H1 (cell line): ENCODE data around the gene TMUB2. TPM values are rescaled to one million over a fixed set of nuclear protein-coding genes. Genes with fewer than 3 reads are reported as not detected.

Source experiments
- CTCF ChIA-PET: fragments of 300-600 bp; sonication (Branson Sonifier 250); formaldehyde crosslinking; loops from one replicate; lab custom pipeline; 2021; ENCODE audit not compliant: partially characterized antibody; lab: Charles Lee
- POLR2A ChIA-PET: fragments of 300-600 bp; sonication (Branson Sonifier 250); formaldehyde crosslinking; loops from one replicate; lab custom pipeline; 2021; ENCODE audit warnings: inconsistent platforms; ENCODE audit not compliant: partially characterized antibody; lab: Charles Lee
- DNase-seq, 2 experiments: peaks; one replicate each; pipeline versions ENCODE4 v3.0.0 to v3.0.0-alpha.2; 2010 to 2022; ENCODE audit warnings: low spot score in 2 of 2, low read depth in 1 of 2, mixed read lengths in 1 of 2
- FAIRE-seq: peaks from 2 replicates; lab custom pipeline; 2011; peaks lifted over from hg19 to GRCh38; lab: Jason Lieb, UNC
- H2AFZ ChIP-seq: 2 replicates; pipeline ENCODE4 v1.8.1; 2012; ENCODE audit warnings: low read length, inconsistent platforms
- H2AK5ac ChIP-seq: 2 replicates; pipeline ENCODE4 v1.6.1; 2013; ENCODE audit warnings: low read depth, low read length
- H2BK120ac ChIP-seq: replicated peaks from 2 replicates; pipeline ENCODE3; 2013; ENCODE audit warnings: low read depth, low read length, inconsistent platforms
- H2BK12ac ChIP-seq: 2 replicates; pipeline ENCODE4 v1.6.1; 2013; ENCODE audit warnings: low read depth, low read length
- H2BK15ac ChIP-seq: 2 replicates; pipeline ENCODE4 v1.6.1; 2013; ENCODE audit warnings: low read length
- H2BK20ac ChIP-seq: 2 replicates; pipeline ENCODE4 v1.6.1; 2013; ENCODE audit warnings: low read length
- H2BK5ac ChIP-seq: 2 replicates; pipeline ENCODE4 v1.6.1; 2013; ENCODE audit warnings: low read depth, low read length
- H3K14ac ChIP-seq: 2 replicates; pipeline ENCODE4 v1.6.1; 2013; ENCODE audit warnings: inconsistent platforms; ENCODE audit not compliant: insufficient read length
- H3K18ac ChIP-seq: 2 replicates; pipeline ENCODE4 v1.6.1; 2013; ENCODE audit warnings: low read length; ENCODE audit errors: extremely low read depth
- H3K23ac ChIP-seq: 2 replicates; pipeline ENCODE4 v1.6.1; 2013; ENCODE audit warnings: inconsistent platforms; ENCODE audit not compliant: insufficient read length
- H3K23me2 ChIP-seq: 2 replicates; pipeline ENCODE4 v1.6.1; 2013; ENCODE audit warnings: low read depth, low read length
- H3K27ac ChIP-seq: 2 replicates; pipeline ENCODE4 v1.6.1; 2011; ENCODE audit warnings: low read depth, low read length, inconsistent platforms
- H3K27me3 ChIP-seq, 4 experiments: replicated peaks in 1 of 4; 1 replicate in 1 of 4; 2 replicates in 3 of 4; pipeline versions ENCODE4 v1.6.1 to v1.8.1; 2011 to 2013; ENCODE audit warnings: low read length in 3 of 4, mild to moderate bottlenecking in 3 of 4, inconsistent platforms in 2 of 4, mixed read lengths in 2 of 4, moderate library complexity in 1 of 4; ENCODE audit not compliant: control insufficient read depth in 3 of 4, insufficient read depth in 3 of 4; ENCODE audit errors: extremely low read depth in 1 of 4
- H3K36me3 ChIP-seq, 4 experiments: 2 replicates each; pipeline versions ENCODE4 v1.6.1 to v1.8.1; 2011 to 2013; ENCODE audit warnings: mild to moderate bottlenecking in 4 of 4, low read length in 3 of 4, moderate library complexity in 2 of 4, control low read depth in 1 of 4, inconsistent platforms in 1 of 4; ENCODE audit not compliant: insufficient read depth in 4 of 4, control insufficient read depth in 2 of 4
- H3K4ac ChIP-seq: replicated peaks from 2 replicates; pipeline ENCODE3; 2013; ENCODE audit warnings: low read length, low read depth, mixed read lengths, inconsistent platforms; ENCODE audit not compliant: insufficient read length
- H3K4me1 ChIP-seq, 4 experiments: replicated peaks in 1 of 4; 1 replicate in 1 of 4; 2 replicates in 3 of 4; pipeline versions ENCODE4 v1.6.1 to v1.8.1; 2011 to 2013; ENCODE audit warnings: low read length in 3 of 4, inconsistent platforms in 2 of 4, mixed read lengths in 1 of 4; ENCODE audit not compliant: insufficient read depth in 4 of 4, control insufficient read depth in 3 of 4
- H3K4me2 ChIP-seq, 2 experiments: 2 replicates each; pipeline versions ENCODE4 v1.6.1 to v1.8.1; 2011 to 2013; ENCODE audit warnings: low read depth in 2 of 2, low read length in 2 of 2, control low read depth in 1 of 2, inconsistent platforms in 1 of 2, mild to moderate bottlenecking in 1 of 2; ENCODE audit not compliant: insufficient read depth in 1 of 2
- H3K4me3 ChIP-seq, 4 experiments: fragments of 200-600, 300-600 bp in 1 of 4; sonication (generic), shearing (Covaris generic), sonication (Bioruptor Twin) in 1 of 4; 2 replicates each; pipeline versions ENCODE4 v1.5.1 to v1.8.1; 2011 to 2016; ENCODE audit warnings: low read length in 4 of 4, low read depth in 3 of 4, control low read depth in 2 of 4, inconsistent platforms in 2 of 4, mild to moderate bottlenecking in 2 of 4, mixed read lengths in 1 of 4, moderate library complexity in 1 of 4; ENCODE audit not compliant: insufficient read depth in 2 of 4; ENCODE audit errors: extremely low read depth in 1 of 4
- H3K56ac ChIP-seq: replicated peaks from 2 replicates; pipeline ENCODE3; 2013; ENCODE audit warnings: low read depth, mild to moderate bottlenecking, mixed read lengths, low read length, inconsistent platforms; ENCODE audit not compliant: insufficient read length
- H3K79me1 ChIP-seq: 2 replicates; pipeline ENCODE4 v1.6.1; 2013; ENCODE audit warnings: low read depth, low read length, control low read depth
- H3K79me2 ChIP-seq, 2 experiments: 2 replicates each; pipeline versions ENCODE4 v1.6.1 to v1.8.1; 2012 to 2013; ENCODE audit warnings: low read length in 2 of 2, mild to moderate bottlenecking in 2 of 2, inconsistent platforms in 1 of 2; ENCODE audit not compliant: insufficient read depth in 2 of 2, control insufficient read depth in 1 of 2
- H3K9ac ChIP-seq, 4 experiments: replicated peaks in 1 of 4; 1 replicate in 1 of 4; 2 replicates in 3 of 4; pipeline versions ENCODE4 v1.6.1 to v1.8.1; 2011 to 2013; ENCODE audit warnings: low read depth in 3 of 4, low read length in 3 of 4, control low read depth in 2 of 4, mild to moderate bottlenecking in 2 of 4, moderate library complexity in 2 of 4, inconsistent platforms in 1 of 4; ENCODE audit errors: extremely low read depth in 1 of 4
- H3K9me3 ChIP-seq, 2 experiments: 2 replicates each; pipeline versions ENCODE4 v1.6.1 to v1.8.1; 2012 to 2013; ENCODE audit warnings: mild to moderate bottlenecking in 2 of 2, moderate library complexity in 2 of 2, control low read depth in 1 of 2, inconsistent platforms in 1 of 2, low read depth in 1 of 2, low read length in 1 of 2, mixed read lengths in 1 of 2; ENCODE audit not compliant: insufficient read depth in 2 of 2
- H4K20me1 ChIP-seq, 2 experiments: replicated peaks in 1 of 2; 2 replicates each; pipeline versions ENCODE3 to v1.8.1; 2011 to 2013; ENCODE audit warnings: inconsistent platforms in 2 of 2, low read length in 2 of 2, mild to moderate bottlenecking in 1 of 2; ENCODE audit not compliant: insufficient read depth in 2 of 2, control insufficient read depth in 1 of 2
- H4K5ac ChIP-seq: 2 replicates; pipeline ENCODE4 v1.6.1; 2013; ENCODE audit warnings: low read length, low read depth, mixed read lengths, inconsistent platforms; ENCODE audit not compliant: insufficient read length
- H4K8ac ChIP-seq: 2 replicates; pipeline ENCODE4 v1.8.0; 2013; ENCODE audit warnings: mild to moderate bottlenecking, moderate library complexity, low read length, inconsistent platforms; ENCODE audit not compliant: insufficient read depth; ENCODE audit errors: extremely low read depth
- H4K91ac ChIP-seq: replicated peaks from 2 replicates; pipeline ENCODE3; 2013; ENCODE audit warnings: low read length, mixed read lengths, inconsistent platforms; ENCODE audit not compliant: insufficient read length
- BACH1 ChIP-seq: IDR thresholded peaks from 2 replicates; pipeline ENCODE4 v1.6.1; 2012; ENCODE audit warnings: low read length, improper control_type of control experiment
- CREB1 ChIP-seq: IDR thresholded peaks from 2 replicates; pipeline ENCODE4 v1.6.1; 2012; ENCODE audit warnings: inconsistent platforms
- EP300 ChIP-seq, 2 experiments: IDR thresholded peaks; 1 replicate in 1 of 2; 2 replicates in 1 of 2; pipeline ENCODE4 v1.6.1; 2011 to 2012; ENCODE audit warnings: low read depth in 2 of 2, low read length in 2 of 2, mild to moderate bottlenecking in 2 of 2, borderline replicate concordance in 1 of 2, inconsistent platforms in 1 of 2, moderate library complexity in 1 of 2
- FOSL1 ChIP-seq: IDR thresholded peaks from 2 replicates; pipeline ENCODE4 v1.6.1; 2011; ENCODE audit warnings: mild to moderate bottlenecking, low read depth, low read length, moderate library complexity; ENCODE audit not compliant: insufficient read depth
- GABPA ChIP-seq: IDR thresholded peaks from 2 replicates; pipeline ENCODE4 v1.6.1; 2011; ENCODE audit warnings: mild to moderate bottlenecking, low read length, moderate library complexity, borderline replicate concordance; ENCODE audit not compliant: insufficient read depth
- HDAC2 ChIP-seq, 2 experiments: fragments of 300-600 bp in 1 of 2; sonication (generic) in 1 of 2; IDR thresholded peaks; 2 replicates each; pipeline ENCODE4 v1.6.1; 2011 to 2012; ENCODE audit warnings: low read depth in 2 of 2, low read length in 2 of 2, mild to moderate bottlenecking in 2 of 2, moderate library complexity in 2 of 2, borderline replicate concordance in 1 of 2, inconsistent platforms in 1 of 2
- JUN ChIP-seq: IDR thresholded peaks from 2 replicates; pipeline ENCODE4 v1.6.1; 2011; ENCODE audit warnings: low read depth, mild to moderate bottlenecking, improper control_type of control experiment, low read length
- KDM1A ChIP-seq: fragments of 200-600, 300-600 bp; sonication (generic); IDR thresholded peaks from 2 replicates; pipeline ENCODE4 v1.7.1; 2016; ENCODE audit warnings: mild to moderate bottlenecking, low read length, borderline replicate concordance
- POLR2A ChIP-seq, 2 experiments: IDR thresholded peaks; 1 replicate in 1 of 2; 2 replicates in 1 of 2; pipeline ENCODE4 v1.6.1; 2011; ENCODE audit warnings: low read depth in 2 of 2, low read length in 2 of 2, mild to moderate bottlenecking in 2 of 2; ENCODE audit errors: control extremely low read depth in 1 of 2
- SIN3A ChIP-seq, 2 experiments: IDR thresholded peaks in 1 of 2; conservative IDR thresholded peaks in 1 of 2; 2 replicates each; pipeline ENCODE4 v1.6.1; 2011 to 2012; ENCODE audit warnings: low read length in 2 of 2, improper control_type of control experiment in 1 of 2, low read depth in 1 of 2, mild to moderate bottlenecking in 1 of 2
- SIRT6 ChIP-seq: IDR thresholded peaks from one replicate; pipeline ENCODE4 v1.7.1; 2012; ENCODE audit warnings: low read length, inconsistent platforms
- WGBS, 2 experiments: shearing (Covaris generic) in 1 of 2; methylation state at CpG; one replicate each; pipeline versions ENCODE4 v1.1.6 to v1.1.7; 2013 to 2015; ENCODE audit warnings: low lambda C conversion rate in 2 of 2, mixed read lengths in 2 of 2, inconsistent platforms in 1 of 2, low coverage in 1 of 2, missing lambda C conversion rate in 1 of 2; ENCODE audit not compliant: insufficient replicate concordance in 2 of 2, insufficient coverage in 1 of 2, insufficient read length in 1 of 2; ENCODE audit errors: extremely low coverage in 1 of 2, missing lambda C conversion rate in 1 of 2; 5-methylcytosine and 5-hydroxymethylcytosine counted together
- polyA plus RNA-seq, 7 experiments: library from polyadenylated mRNA; depleted of rRNA in 3 of 7; stranded (reverse) in 5 of 7; unstranded in 2 of 7; fragments of >200 nt in 5 of 7; fragments of 200-250 nt in 2 of 7; gene quantifications; 1 replicate in 5 of 7; 2 replicates in 1 of 7; 4 replicates in 1 of 7; pipeline versions ENCODE4 v1.2.1 to v1.2.3, GENCODE V29; 2011 to 2013; ENCODE audit warnings: missing spikeins in 2 of 7, mixed read lengths in 2 of 7
- total RNA-seq: library from RNA; stranded (reverse); fragmentation: NEBNext Ultra II Directional; extraction: Animal tissue kit (Norgen Biotek cat#: 25700); gene quantifications from 2 replicates; pipeline ENCODE4 v1.2.1, GENCODE V29; 2021
- TF ChIP-seq, protein P1 (sequence below): IDR thresholded peaks from 2 replicates; pipeline ENCODE4 v1.6.1; 2011; ENCODE audit warnings: low read length, improper control_type of control experiment

TMUB2 gene
- total and polyA plus RNA-seq, 2 of the 8 experiments (the other 6 are each of a cell fraction or from before 2014, with no cell fraction given), result 18.5 to 30.5 TPM

DNA sequence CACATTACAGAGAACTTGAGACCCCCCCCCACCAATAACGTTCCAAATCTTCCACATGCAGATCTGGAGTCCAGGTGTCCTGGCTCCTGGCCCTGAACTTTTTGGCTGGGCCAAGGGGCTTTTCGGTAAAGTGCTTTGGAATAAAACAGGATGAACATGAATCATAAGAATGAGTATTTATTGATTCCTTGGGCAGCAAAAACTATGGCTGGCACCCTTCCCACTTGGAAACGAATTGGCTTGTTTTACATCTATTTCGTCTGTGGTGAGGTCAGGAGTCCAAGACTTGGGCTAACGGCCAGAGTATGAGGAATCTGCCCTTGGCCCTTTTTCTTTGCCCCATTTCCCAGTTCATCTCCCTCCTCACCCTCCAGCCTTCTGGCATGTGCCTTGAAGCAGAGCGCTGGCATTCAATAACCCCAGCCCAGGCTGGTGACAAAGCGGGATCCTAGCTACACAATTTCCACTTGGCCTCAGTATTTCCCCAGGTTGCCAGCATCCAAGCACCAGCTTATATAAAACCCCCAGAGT, 36.8 kb downstream of the TMUB2 start:
- no peak for FAIRE-seq
- 83% methylated on average over 7 of the region's 7 CpGs; no CpG with 5 or more reads in 1 of the 2 experiments for WGBS, 2 experiments
- H3K79me1 ChIP-seq, result no peaks in the 10 kb centered on the region; the same call in 1 of the 2 replicates
- POLR2A ChIA-PET, result interaction anchor here (0.8 to 4.9 kb wide), 2 partner anchors 39 to 93 kb away, joined by 4 to 58 read pairs; no protein-coding TSS in a partner anchor
- no peak overlapping the region for H3K9ac ChIP-seq
- no peak overlapping the region for H3K4ac ChIP-seq
- peaks cover 13% of the 10 kb centered on the region for H3K23me2 ChIP-seq
- DNase-seq, result no peak
- no peak overlapping the region for H4K91ac ChIP-seq
- no peak overlapping the region for H2AFZ ChIP-seq
- H2BK12ac ChIP-seq, result no peak overlapping the region
- H3K4me1 ChIP-seq, result peaks cover 0 to 8% (median 3%) of the 10 kb centered on the region in 4 experiments; a peak in 5 of 7 replicates
- H2AK5ac ChIP-seq, result no peak overlapping the region
- no peak overlapping the region for H3K4me3 ChIP-seq
- no peak overlapping the region for H3K23ac ChIP-seq
- CTCF ChIA-PET, result interaction anchor here (0.5 to 3.3 kb wide), 5 partner anchors 13 to 161 kb away, joined by 3 to 26 read pairs (median 4); no protein-coding TSS in a partner anchor
- H3K36me3 ChIP-seq, result no peaks in the 10 kb centered on the region
- H3K79me2 ChIP-seq, result no peaks in the 10 kb centered on the region; a peak in 1 of 4 replicates
- H3K14ac ChIP-seq, result no peak overlapping the region
- no peak overlapping the region for H4K5ac ChIP-seq
- H3K56ac ChIP-seq, result no peak overlapping the region
- H2BK120ac ChIP-seq, result no peak overlapping the region
- H4K8ac ChIP-seq, result 0 out of 2 replicates have a peak overlapping the region, but pooled peaks have one; percentile 2
- no peaks in the 10 kb centered on the region for H3K27me3 ChIP-seq
- no peak overlapping the region for H3K4me2 ChIP-seq
- H2BK20ac ChIP-seq, result no peak overlapping the region
- H4K20me1 ChIP-seq, result no peaks in the 10 kb centered on the region
- H3K27ac ChIP-seq, result no peak overlapping the region
- H2BK15ac ChIP-seq, result no peak overlapping the region
- H3K18ac ChIP-seq, result no peak overlapping the region
- no peaks in the 10 kb centered on the region for H3K9me3 ChIP-seq
- no peak overlapping the region for H2BK5ac ChIP-seq
- TF ChIP-seq SIRT6 (no peak), EP300 (IDR thresholded peaks at IDR 0.05; ENCODE audit: borderline replicate concordance in 1 of 2, low read depth in 2 of 2, low read length in 2 of 2) (no peak), POLR2A (IDR thresholded peaks at IDR 0.05; ENCODE audit: control extremely low read depth in 1 of 2, low read depth in 2 of 2, low read length in 2 of 2) (no peak; a peak in 1 of 3 replicates), BACH1 (no peak), KDM1A (no peak), FOSL1 (no peak), CREB1 (no peak), SIN3A (conservative IDR thresholded peaks at IDR 0.05 in 1 of 2, IDR thresholded peaks at IDR 0.05 in 1 of 2; ENCODE audit: low read depth in 1 of 2, low read length in 2 of 2) (no peak), HDAC2 (IDR thresholded peaks at IDR 0.05; ENCODE audit: borderline replicate concordance in 1 of 2, low read depth in 2 of 2, low read length in 2 of 2) (no peak), JUN (no peak), GABPA (no peak)
- TF ChIP-seq, protein P1, sequence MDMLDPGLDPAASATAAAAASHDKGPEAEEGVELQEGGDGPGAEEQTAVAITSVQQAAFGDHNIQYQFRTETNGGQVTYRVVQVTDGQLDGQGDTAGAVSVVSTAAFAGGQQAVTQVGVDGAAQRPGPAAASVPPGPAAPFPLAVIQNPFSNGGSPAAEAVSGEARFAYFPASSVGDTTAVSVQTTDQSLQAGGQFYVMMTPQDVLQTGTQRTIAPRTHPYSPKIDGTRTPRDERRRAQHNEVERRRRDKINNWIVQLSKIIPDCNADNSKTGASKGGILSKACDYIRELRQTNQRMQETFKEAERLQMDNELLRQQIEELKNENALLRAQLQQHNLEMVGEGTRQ, result no peak
